Gastrocnemius medialis (tissue), 4 donors: ENCODE results near the gene FNDC3A.

Source experiments
- CTCF ChIP-seq, 5 experiments: fragments of 450-650 bp in 3 of 5; fragments of 200-600 bp in 2 of 5; sonication (generic) in 2 of 5; IDR thresholded peaks in 4 of 5; conservative IDR thresholded peaks in 1 of 5; 1 replicate in 4 of 5; 2 replicates in 1 of 5; pipeline ENCODE4 v1.5.1; 2016 to 2019; ENCODE audit warnings: antibody characterized with exemption in 5 of 5, mild to moderate bottlenecking in 3 of 5, moderate library complexity in 3 of 5
- POLR2A ChIP-seq, 2 donors: fragments of 450-650 bp; IDR thresholded peaks; one replicate each; pipeline ENCODE4 v1.6.1; 2017; ENCODE audit warnings: antibody characterized with exemption in 2 of 2, mild to moderate bottlenecking in 2 of 2, moderate library complexity in 2 of 2

- no peak for TF ChIP-seq CTCF (IDR thresholded peaks at IDR 0.05 in 4 of 5, conservative IDR thresholded peaks at IDR 0.05 in 1 of 5)
- no peak for TF ChIP-seq POLR2A (IDR thresholded peaks at IDR 0.05)
Observed at GRCh38 chr13:49238621-49239020, 262.9 kb downstream of the FNDC3A start.
